ENCODE data around the gene LKAAEAR1.

DNA sequence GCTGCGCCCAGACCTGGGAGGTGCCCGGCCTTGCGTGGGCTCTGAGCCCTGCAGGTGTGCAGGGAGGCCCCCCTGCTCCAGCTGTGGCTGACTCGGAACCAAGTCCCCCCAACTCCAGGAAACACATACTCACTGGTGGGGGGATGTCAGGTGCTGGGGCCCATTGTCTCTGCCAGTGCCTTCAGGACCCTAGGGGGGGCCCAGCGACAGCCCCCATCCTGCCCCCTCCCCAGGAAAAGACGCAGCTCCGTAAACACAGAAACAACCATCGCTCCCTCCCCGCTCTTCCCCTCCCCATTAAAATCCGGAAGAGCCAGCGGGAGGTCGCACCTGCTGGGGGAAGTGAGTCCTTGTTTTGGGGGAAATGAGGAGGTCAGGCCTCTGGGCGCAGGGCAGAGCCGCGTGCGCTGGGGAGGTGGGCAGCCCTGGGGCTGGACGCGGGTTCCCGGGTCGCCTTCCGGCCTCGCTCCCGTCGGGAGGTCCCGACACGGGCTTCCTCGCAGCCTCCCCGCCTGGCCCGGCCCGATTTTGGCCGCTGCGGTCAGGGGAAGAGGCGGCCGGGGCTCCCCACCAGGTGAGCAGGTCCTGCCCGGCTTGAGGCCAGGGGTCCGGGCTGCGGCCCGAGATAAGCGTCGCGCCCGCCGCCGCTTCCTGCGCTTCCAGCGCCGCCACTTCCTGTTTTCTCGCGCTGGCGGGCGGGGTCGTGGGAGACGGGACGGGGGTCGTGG lies 42.0 kb downstream of the LKAAEAR1 start:
- TF ChIP-seq, protein P1, sequence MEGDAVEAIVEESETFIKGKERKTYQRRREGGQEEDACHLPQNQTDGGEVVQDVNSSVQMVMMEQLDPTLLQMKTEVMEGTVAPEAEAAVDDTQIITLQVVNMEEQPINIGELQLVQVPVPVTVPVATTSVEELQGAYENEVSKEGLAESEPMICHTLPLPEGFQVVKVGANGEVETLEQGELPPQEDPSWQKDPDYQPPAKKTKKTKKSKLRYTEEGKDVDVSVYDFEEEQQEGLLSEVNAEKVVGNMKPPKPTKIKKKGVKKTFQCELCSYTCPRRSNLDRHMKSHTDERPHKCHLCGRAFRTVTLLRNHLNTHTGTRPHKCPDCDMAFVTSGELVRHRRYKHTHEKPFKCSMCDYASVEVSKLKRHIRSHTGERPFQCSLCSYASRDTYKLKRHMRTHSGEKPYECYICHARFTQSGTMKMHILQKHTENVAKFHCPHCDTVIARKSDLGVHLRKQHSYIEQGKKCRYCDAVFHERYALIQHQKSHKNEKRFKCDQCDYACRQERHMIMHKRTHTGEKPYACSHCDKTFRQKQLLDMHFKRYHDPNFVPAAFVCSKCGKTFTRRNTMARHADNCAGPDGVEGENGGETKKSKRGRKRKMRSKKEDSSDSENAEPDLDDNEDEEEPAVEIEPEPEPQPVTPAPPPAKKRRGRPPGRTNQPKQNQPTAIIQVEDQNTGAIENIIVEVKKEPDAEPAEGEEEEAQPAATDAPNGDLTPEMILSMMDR (IDR thresholded peaks at IDR 0.05; ENCODE audit: borderline replicate concordance, extremely low read depth, low read length, poor library complexity, severe bottlenecking) = no peak
- TF ChIP-seq EZH2 (IDR thresholded peaks at IDR 0.05; ENCODE audit: borderline replicate concordance, low read depth, low read length, severe bottlenecking) = peak; percentile 94
